Right atrium auricular region (tissue), 2 donors: ENCODE results near the gene SMC4. TPM values are rescaled to one million over a fixed set of nuclear protein-coding genes. Genes with fewer than 3 reads are reported as not detected.

Experiments used
- DNase-seq: peaks from one replicate; pipeline ENCODE4 v3.0.0-alpha.2; 2019; ENCODE audit warnings: low spot score
- H3K27ac ChIP-seq, 2 donors: fragments of 200-600 bp; sonication (generic); 1 replicate in 1 of 2; 2 replicates in 1 of 2; pipeline ENCODE4 v1.5.1; 2016 to 2019
- H3K27me3 ChIP-seq, 2 donors: fragments of 200-600 bp; sonication (generic); one replicate each; pipeline versions ENCODE4 v1.5.1 to v1.6.0; 2017 to 2019
- H3K36me3 ChIP-seq: fragments of 200-600 bp; sonication (generic); one replicate; pipeline ENCODE4 v1.5.1; 2016
- H3K4me1 ChIP-seq, 2 donors: fragments of 200-600 bp; sonication (generic); one replicate each; pipeline versions ENCODE4 v1.5.1 to v1.6.0; 2017 to 2019
- H3K4me3 ChIP-seq, 2 donors: fragments of 200-600 bp; sonication (generic); 1 replicate in 1 of 2; 2 replicates in 1 of 2; pipeline ENCODE4 v1.5.1; 2017 to 2019; ENCODE audit warnings: mild to moderate bottlenecking in 1 of 2, moderate library complexity in 1 of 2
- H3K9me3 ChIP-seq, 2 donors: fragments of 200-600 bp; sonication (generic); one replicate each; pipeline ENCODE4 v1.5.1; 2019
- total RNA-seq, 2 donors: library from RNA; depleted of rRNA; stranded (reverse); fragments of >200 nt; gene quantifications; one replicate each; pipeline ENCODE4 v1.1.0, GENCODE V29; 2016
- TF ChIP-seq, protein P1 (sequence below), 2 donors: fragments of 200-600 bp; sonication (generic); IDR thresholded peaks; one replicate each; pipeline ENCODE4 v1.5.1; 2019; ENCODE audit warnings: antibody characterized with exemption in 2 of 2

SMC4 gene
- total RNA-seq, 2 donors from 2014 or later, result 10.7 to 10.8 TPM

DNA sequence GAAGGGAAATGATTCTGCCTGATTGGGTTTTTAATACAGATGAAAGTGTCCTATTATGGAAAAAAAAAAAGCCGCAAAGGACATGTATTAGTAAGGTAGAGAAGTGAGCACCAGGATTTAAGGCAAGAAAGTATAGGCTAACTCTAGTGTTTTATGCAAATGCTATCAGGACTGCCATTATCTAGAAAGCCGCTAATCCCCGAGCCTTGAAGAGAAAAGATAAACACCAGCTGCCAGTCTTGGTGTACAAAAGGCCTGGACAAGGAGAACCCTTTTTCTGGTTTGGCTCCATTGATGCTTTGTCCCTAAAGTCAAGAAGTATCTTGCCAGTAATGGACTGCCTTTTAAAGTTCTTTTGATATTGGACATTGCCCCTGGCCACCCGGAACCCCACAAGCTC is 58.7 kb downstream of the SMC4 start:
- no peak overlapping the region for H3K27ac ChIP-seq
- no peak for DNase-seq
- no peaks in the 10 kb centered on the region for H3K9me3 ChIP-seq
- TF ChIP-seq, protein P1, sequence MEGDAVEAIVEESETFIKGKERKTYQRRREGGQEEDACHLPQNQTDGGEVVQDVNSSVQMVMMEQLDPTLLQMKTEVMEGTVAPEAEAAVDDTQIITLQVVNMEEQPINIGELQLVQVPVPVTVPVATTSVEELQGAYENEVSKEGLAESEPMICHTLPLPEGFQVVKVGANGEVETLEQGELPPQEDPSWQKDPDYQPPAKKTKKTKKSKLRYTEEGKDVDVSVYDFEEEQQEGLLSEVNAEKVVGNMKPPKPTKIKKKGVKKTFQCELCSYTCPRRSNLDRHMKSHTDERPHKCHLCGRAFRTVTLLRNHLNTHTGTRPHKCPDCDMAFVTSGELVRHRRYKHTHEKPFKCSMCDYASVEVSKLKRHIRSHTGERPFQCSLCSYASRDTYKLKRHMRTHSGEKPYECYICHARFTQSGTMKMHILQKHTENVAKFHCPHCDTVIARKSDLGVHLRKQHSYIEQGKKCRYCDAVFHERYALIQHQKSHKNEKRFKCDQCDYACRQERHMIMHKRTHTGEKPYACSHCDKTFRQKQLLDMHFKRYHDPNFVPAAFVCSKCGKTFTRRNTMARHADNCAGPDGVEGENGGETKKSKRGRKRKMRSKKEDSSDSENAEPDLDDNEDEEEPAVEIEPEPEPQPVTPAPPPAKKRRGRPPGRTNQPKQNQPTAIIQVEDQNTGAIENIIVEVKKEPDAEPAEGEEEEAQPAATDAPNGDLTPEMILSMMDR (IDR thresholded peaks at IDR 0.05), result no peak
- H3K36me3 ChIP-seq, result no peaks in the 10 kb centered on the region
- H3K4me1 ChIP-seq, result no peaks in the 10 kb centered on the region
- H3K4me3 ChIP-seq, result no peak overlapping the region
- H3K27me3 ChIP-seq, result no peaks in the 10 kb centered on the region

DNA sequence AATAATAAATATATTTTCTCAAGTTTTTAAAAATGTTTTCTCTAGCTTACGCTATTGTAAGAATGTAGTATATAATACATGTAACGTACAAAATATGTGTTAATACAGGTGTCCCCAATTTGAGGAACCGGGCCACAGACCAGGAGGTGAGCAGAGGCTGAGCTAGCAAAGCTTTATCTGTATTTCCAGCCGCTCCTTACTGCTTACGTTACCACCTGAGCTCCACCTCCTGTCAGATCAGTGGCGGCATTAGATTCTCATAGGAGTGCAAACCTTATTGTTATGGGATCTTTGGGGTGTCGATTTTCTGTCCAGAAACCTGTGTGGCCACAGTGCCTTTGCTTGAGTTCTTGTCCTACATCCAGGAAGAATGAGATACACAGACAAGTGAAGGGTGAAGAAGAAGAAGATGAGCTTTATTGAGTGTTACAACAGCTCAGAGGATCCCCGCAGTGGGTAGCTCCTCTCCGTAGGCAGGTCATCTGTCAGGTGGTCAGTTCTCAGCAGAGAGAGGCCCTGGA is 60.1 kb downstream of the SMC4 start:
- TF ChIP-seq, protein P1 (IDR thresholded peaks at IDR 0.05), result no peak
- no peaks in the 10 kb centered on the region for H3K9me3 ChIP-seq

GRCh38 chr3:160460033-160460432 is 60.6 kb downstream of the SMC4 start:
- no peak overlapping the region for H3K4me3 ChIP-seq
- H3K36me3 ChIP-seq, result no peaks in the 10 kb centered on the region
- H3K4me1 ChIP-seq, result no peaks in the 10 kb centered on the region
- no peak for DNase-seq
- TF ChIP-seq, protein P1 (IDR thresholded peaks at IDR 0.05), result no peak
- H3K27me3 ChIP-seq, result no peaks in the 10 kb centered on the region
- no peak overlapping the region for H3K27ac ChIP-seq
- no peaks in the 10 kb centered on the region for H3K9me3 ChIP-seq

More for the DNA sequence above, 60.1 kb downstream of the SMC4 start:
- no peak for DNase-seq
- Histone ChIP-seq H3K4me1 (no peaks in the 10 kb centered on the region), H3K36me3 (no peaks in the 10 kb centered on the region), H3K27ac (no peak overlapping the region), H3K4me3 (no peak overlapping the region), H3K27me3 (no peaks in the 10 kb centered on the region)

DNA sequence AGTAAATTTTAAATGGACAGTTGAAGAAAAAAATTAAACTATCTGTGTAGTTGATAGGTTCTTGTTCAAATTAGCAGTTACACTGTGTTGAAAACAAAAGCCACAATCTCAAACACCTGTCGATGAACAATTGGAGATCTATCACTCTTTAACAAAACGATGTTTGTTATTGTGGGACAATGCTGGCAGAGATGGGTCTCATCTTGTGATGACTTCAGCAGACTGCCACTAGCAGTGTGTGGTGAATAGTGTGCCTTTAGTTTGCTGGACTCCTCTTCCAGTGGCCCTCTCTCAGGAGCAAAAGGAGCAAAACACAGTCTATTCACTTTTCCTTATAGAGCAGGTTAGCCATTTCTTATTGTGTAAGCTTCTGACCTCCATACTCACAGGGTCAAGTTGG is 64.9 kb downstream of the SMC4 start:
- Histone ChIP-seq H3K27ac (no peak overlapping the region), H3K27me3 (no peaks in the 10 kb centered on the region), H3K9me3 (no peaks in the 10 kb centered on the region), H3K36me3 (no peaks in the 10 kb centered on the region), H3K4me3 (no peak overlapping the region), H3K4me1 (no peaks in the 10 kb centered on the region)
- DNase-seq, result no peak
- TF ChIP-seq, protein P1 (IDR thresholded peaks at IDR 0.05), result no peak

GRCh38 chr3:160464971-160465370 is 65.5 kb downstream of the SMC4 start:
- TF ChIP-seq, protein P1 (IDR thresholded peaks at IDR 0.05), result no peak
- no peaks in the 10 kb centered on the region for H3K4me1 ChIP-seq
- H3K27me3 ChIP-seq, result no peaks in the 10 kb centered on the region
- peaks cover 0 to 1% of the 10 kb centered on the region in 2 donors for H3K9me3 ChIP-seq
- no peak for DNase-seq
- H3K27ac ChIP-seq, result no peak overlapping the region
- H3K4me3 ChIP-seq, result no peak overlapping the region
- H3K36me3 ChIP-seq, result no peaks in the 10 kb centered on the region

DNA sequence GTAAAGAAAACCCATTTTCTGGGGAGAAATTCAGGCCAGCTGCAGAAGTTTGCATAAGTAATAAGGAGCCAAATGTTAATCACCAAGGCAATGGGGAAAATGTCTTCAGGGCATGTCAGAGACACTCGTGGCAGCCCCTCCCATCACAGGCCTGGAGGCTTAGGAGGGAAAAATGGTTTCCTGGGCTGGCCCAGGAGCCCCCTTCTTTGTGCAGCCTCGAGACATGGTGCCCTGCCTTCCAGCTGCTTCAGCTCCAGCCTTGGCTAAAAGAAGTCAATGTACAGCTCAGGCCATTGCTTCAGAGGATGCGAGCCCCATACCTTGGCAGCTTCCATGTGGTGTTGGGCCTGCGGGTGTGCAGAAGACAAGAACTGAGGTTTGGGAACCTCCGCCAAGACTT is 70.7 kb downstream of the SMC4 start:
- DNase-seq, result no peak
- peaks cover 0 to 9% of the 10 kb centered on the region in 2 donors for H3K9me3 ChIP-seq
- TF ChIP-seq, protein P1 (IDR thresholded peaks at IDR 0.05), result no peak
- H3K27ac ChIP-seq, result no peak overlapping the region
- H3K4me3 ChIP-seq, result no peak overlapping the region
- no peaks in the 10 kb centered on the region for H3K4me1 ChIP-seq
- H3K36me3 ChIP-seq, result no peaks in the 10 kb centered on the region
- H3K27me3 ChIP-seq, result no peaks in the 10 kb centered on the region
